ENCODE data around the gene ANKRD55.
"Not testable (repeated sequence)": the region's sequence is repeated elsewhere in the genome, so short reads cannot be mapped to it uniquely, and the experiment has no call there.

ANKRD55 gene

DNA sequence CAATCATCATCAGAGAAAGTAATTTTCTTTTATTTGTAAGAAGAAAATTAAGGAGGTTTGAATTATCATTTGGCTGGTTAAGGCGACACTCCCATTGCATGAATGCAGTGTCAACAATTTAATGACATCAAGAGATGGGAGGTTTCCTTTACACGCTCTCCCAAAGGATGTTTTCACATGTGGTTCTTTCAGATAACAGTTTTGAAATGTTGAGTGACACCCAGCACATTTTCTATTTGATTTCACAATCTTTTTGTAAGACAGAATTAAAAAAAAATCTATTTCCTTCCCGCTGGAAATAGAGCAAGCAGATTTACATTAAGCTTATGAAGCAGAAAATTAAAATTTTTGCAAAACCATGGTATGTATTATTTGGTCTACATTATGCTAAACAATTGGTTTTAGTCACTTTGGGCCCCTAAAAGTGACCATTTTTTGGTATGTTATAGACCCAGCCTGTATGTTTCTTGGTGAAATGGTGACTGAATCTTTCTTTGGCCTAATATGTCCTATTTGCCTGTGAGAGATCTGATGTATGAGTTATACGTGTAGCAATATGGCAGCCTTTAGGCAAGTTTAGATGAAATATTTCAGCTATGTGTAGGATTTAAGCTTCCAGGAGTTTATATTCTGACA lies 18.9 kb upstream of the ANKRD55 start:
- no peak for DNase-seq

DNA sequence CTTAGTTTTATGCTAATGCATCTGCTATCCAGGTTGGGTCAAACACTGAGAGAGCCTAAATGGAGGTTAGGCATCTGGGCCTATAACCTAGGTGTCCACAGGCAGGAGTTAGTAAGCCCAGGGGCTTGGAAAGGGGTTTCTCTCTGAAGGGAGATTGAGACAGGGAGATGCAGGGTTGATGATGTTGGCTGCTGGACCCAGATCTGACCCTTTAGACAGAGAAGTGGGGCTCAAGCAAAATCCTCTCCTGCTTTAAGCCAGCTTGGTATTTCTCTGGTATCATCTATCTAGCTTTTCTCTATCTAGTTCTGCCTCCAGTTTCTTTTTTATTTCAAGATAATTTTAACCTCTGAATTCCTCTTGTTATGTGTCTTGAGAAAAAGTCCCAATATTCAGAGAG lies 18.3 kb upstream of the ANKRD55 start:
- no peak for DNase-seq

DNA sequence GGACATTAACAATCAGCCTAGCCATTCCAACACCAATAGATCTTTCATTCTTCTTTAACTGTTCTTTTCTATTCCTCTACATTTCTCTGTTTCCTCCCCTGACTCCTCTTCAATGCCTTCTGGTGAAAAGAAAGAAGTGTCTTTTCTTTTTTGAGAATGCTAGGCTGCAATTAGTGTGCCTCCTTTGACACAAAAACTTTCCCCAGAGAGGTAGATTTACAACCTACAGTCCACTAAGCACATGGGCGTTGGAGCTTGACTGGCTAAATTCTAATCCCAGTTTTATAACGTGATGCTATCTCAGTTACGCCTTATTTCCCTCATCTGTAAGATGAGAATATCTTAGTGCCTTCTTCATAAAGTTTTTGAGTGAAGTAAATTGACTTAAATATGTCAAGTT lies 16.9 kb upstream of the ANKRD55 start:
- DNase-seq: no peak

DNA sequence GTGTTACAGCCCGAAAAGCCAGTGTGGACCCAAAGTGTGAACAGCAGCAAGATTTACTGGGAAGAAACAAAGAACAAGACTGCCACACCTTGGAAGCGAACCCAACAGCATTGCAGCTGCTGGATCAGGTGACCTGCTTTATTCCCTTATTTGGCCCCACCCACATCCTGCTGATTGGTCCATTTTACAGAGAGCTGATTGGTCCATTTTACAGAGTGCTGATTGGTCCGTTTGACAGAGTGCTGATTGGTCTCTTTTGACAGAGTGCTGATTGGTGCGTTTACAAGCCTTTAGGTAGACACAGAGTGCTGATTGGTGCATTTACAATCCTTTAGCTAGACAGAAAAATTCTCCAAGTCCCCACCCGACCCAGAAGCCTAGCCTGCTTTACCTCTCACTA lies 16.0 kb upstream of the ANKRD55 start:
- DNase-seq: not testable (repeated sequence)

DNA sequence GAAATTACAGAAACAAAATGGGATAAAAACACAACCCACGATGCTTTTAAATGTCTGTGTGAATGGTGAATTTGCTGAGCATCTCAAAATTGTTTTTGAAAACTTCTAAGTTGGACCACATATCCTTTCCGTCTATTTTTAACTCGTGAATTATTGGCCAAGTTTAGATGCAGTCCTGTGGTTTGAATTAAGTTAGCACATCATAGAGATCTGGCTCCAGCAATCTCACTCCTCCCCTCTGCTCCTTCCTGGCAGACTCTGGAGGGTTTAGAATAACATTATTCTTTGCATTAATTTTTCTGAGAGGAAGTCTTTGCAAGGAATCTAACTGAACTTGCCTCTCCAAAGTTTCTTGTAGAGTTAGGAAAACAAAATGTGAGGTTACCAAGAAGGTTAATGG lies 14.5 kb upstream of the ANKRD55 start:
- no peak for DNase-seq

DNA sequence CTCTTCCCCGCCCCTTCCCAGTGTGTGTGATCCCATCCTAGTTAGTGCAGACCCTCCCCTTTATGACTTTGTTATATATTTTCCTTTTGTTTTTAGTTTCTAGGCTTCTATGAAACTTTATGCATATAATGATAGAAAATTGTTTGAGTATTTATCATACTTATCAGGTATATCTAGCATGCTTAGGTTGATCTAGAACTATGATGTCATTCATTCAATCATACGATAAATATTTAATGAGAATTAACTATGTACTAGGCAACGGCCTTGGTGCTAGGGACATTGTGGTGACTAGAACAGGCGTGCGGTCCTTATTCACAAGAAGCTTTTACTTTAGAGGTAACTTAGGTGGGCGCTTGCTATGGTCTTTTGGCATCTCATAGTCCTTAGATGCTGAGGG lies 13.6 kb upstream of the ANKRD55 start:
- no peak for DNase-seq

DNA sequence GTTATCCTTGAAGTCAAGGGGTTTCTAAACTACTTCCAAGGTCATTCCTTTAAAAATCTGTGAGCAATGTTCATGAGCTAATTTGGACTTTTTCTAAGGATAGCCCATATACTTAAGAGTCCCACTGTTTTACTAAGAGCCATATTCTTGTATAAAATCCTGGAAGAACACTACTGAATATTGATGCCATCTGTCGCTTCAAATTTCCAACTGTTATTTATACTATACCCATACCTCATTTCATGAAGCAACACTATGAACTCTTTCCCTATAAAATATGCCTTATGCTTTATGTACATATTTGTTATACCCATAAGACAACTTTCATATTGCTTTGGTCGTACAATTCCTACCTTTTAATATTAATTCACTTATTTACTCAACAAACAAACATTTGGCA lies 12.4 kb upstream of the ANKRD55 start:
- DNase-seq: no peak

DNA sequence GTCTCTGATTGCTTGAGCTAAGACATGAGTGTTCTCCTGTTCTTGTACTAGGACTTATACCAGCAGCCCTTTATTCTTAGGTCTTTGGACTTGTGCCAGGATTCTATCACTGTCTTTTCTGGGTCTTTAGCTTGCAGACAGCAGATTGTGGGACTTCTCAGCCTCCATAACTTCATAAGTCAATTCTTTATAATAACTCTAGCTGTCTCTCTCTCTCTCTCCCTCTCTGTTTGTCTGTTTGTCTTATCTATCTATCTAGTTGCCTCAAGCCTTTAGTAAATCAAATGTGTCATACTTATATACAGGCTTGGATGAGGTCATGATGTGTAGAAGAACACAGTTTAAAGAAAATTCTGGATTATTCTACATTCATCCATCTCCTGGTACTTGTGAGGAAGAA lies 11.5 kb upstream of the ANKRD55 start:
- DNase-seq: no peak

DNA sequence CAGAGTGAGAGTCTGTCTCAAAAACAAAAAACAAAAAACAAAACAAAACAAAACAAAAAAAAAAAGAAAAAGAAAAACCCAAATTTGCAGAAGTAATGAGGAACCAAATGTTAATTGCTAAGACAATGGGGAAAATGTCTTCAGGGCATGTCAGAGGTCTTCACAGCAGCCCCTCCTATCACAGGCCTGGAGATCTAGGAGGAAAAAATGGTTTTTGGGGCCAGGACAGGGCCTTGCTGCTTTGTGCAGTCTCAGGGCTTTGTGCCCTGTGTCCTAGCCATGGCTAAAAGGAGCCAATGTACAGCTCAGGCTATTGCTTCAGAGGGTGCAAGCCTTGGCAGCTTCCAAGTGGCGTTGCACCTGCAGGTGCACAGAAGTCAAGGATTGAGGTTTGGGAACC lies 9.1 kb upstream of the ANKRD55 start:
- DNase-seq: not testable (repeated sequence)

DNA sequence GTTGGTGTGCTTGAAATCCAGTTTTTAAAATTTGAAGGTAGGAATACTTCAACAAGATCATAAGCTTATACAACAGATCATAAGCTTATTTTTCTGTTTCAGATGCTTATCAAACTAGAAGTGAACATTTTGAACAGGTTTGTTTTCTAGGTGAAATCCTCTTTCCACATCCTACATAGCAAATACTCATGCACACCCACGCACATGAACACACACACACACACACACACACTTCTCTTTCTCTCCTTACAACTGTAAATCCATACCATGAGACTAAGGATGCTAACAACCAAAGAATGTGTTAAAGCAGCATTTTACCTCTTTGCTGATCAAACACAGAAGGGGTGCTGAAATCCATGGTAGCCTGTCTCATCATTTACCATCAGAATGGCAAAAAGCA lies 592 bp downstream of the ANKRD55 start:
- no peak for DNase-seq

DNA sequence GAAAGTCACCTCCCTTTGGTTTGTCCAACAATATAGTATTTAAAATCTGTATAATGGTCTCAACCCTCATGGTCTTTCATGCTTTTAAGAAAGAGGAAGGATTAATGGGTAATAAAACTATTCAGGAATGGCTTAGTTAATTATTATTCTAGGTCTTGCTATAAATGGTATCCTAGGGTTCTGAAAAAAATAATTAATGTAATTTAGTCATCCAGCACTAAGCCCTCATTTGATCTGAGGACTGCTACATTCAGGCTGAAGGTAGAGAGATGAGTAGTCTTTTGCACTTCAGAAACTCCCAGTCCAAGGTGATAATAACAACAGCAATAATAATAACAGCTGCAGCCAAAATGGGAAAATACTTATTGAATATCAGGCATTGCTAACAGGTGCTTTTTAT lies 2.6 kb downstream of the ANKRD55 start:
- DNase-seq: no peak

DNA sequence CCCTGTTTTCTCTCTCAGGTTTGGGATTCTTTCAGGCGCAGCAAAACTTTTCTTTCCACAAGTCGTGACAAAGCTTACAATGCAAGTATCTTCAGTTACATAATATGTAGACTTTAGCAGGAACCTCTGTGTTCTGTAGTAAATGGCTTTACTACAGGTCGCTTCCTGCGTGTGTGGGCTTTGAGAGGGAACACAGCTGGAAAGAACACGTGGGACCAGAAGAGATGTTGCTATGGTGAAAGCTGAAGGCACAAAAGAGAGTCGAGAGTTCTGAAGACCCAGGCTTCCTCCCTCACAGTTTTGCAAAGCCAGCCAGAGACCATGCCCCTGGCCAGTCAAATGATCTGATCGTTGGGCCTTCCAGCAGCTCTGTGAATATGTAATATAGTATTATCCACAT lies 4.0 kb downstream of the ANKRD55 start:
- DNase-seq: no peak

DNA sequence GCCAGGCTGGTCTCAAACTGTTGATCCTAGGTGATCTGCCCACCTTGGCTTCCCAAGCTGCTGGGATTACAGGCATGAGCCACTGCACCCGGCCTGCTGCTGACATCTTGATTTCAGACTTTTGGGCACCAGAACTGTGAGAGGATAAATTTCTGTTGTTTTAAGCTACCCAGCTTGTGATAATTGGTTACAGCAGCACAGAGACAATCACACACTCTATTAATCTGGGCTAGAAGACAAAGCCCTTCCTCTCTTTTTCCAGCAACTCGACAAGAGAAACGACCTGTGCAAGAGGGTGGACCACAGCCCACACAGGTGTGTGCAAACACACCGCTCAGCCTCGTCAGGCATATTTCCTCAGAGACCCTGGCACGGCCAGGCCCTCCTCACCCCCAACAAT lies 4.5 kb downstream of the ANKRD55 start:
- no peak for DNase-seq

DNA sequence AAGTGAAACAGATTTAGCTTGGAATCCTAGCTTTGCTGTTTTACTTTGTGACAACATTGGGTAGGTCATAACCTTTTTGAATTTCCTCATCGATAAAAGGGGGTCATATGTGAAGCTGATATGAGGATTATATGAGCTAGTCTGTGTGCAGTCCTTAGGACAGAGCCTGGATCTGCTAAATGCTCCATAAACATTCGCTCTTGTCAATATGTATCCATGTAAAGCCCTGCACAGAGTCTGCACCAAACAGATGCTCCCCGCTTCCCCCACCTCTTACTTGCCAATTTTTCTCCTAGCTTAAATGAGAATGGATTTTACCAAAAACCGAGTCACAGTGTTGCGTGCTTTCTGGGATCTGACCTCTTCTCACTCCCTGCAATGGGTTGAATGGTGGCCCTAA lies 5.4 kb downstream of the ANKRD55 start:
- no peak for DNase-seq

DNA sequence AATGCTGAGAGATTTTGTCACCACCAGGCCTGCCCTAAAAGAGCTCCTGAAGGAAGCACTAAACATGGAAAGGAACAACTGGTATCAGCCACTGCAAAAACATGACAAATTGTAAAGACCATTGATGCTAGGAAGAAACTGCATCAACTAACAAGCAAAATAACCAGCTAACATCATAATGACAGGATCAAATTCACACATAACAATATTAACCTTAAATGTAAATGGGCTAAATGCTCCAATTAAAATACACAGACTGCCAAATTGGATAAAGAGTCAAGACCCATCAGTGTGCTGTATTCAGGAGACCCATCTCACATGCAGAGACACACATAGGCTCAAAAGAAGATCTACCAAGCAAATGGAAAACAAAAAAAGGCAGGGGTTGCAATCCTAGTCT lies 9.8 kb downstream of the ANKRD55 start:
- DNase-seq: not testable (repeated sequence)

DNA sequence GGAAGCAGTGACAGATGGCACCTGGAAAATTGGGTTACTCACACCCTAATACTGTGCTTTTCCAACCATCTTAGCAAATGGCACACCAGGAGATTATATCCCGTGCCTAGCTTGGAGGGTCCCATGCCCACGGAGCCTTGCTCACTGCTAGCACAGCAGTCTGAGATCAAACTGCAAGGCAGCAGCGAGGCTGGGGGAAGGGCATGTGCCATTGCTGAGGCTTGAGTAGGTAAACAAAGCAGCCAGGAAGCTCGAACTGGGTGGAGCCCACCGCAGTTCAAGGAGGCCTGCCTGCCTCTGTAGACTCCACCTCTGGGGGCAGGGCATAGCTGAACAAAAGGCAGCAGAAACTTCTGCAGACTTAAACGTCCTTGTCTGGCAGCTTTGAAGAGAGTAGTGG lies 11.5 kb downstream of the ANKRD55 start:
- not testable (repeated sequence) for DNase-seq

DNA sequence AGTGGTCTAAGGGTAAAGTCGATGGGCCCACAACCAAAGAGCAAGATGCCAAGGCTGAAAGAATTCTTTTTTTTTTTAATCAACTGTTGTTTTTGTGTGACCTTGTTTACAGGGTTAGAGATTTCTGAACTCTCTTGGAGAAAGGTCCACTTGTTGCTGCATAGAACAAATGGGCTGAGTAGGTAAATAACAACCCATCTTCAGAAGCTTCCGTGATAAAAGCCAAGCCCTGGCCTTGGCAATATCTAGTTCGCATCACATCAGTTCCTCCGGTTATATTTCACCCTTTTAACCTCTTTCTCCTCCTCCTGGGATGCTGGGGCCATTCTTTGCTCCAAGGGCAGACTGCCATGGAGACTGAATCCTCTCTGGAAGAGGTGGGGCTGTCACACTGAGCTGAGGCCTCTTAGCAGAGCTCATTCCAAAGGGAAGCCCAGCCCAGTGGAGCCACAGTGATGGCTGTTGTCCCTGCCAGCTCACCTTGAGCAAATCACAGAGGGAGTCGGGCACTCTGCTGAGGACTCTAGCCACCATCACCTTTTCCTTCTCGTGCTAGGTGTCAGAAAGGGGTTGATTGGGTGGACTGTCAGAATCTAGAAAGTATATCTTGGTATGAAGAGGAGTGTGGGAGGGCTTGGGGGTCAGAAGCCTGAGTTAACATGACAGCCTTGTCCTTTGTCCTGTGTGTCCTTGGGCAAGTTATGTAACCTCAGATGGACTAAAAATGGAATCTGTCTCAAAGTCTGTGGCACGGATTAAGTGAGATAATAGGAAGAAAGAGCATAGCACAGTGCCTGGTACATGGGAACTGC lies 17.9 kb downstream of the ANKRD55 start:
- no peak for DNase-seq

DNA sequence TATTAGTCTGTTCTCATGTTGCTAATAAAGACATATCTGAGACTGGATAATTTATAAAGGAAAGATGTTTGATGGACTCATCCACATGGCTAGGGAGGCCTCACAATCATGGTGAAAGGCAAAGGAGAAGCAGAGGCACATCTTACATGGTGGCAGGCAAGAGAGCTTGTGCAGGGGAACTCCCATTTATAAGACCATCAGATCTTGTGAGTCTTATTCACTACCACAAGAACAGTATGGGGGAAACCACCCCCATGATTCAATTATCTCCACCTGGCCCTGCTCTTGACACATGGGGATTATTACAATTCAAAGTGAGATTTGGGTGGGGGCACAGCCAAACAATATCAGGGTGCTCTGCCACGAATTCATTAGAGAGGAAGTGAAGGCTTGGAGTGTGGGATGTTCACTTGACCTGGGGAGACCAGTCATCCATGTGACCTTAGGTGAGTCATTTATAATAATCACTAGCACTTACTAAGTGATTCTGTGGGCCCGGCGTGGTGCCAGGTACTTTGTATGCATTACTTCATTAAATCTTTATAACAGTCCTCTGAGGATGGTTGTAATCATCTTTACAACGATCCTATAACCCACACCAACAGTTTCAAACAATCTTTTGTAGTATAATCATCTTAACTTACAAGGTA lies 19.1 kb downstream of the ANKRD55 start:
- DNase-seq: not testable (repeated sequence)

DNA sequence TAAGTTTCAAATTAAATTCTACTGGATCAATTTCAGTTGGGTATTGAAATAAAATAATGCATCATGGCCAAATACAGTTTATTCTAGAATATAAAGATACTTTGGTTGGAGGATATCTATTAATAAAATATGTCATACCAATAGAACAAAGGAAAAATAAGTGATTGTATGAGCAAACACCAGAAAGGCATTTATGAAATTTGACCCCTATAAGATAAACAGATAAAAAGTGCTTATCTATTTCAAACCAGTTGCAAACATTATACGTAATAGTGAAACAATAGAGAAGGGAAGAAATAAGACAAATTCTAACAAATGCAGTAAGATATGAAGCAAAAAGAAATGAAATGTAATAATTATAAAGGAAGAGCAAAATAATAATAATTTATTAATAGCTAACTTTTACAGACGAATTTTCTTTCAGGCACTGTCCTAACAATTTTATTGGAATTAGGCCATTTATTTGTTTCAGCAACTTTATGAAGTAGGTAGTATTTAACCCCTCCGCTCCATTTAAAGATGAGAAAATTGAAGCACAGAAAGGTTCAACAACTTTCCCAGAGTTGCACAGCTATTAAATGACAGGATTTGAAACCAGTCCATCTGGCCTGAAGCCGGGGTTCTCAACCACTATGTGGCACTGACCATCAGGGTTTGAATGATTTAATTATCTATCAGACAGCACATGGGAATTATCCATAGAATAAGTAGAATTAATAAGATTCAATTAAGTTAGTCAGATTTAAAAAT lies 20.8 kb downstream of the ANKRD55 start:
- no peak for DNase-seq

DNA sequence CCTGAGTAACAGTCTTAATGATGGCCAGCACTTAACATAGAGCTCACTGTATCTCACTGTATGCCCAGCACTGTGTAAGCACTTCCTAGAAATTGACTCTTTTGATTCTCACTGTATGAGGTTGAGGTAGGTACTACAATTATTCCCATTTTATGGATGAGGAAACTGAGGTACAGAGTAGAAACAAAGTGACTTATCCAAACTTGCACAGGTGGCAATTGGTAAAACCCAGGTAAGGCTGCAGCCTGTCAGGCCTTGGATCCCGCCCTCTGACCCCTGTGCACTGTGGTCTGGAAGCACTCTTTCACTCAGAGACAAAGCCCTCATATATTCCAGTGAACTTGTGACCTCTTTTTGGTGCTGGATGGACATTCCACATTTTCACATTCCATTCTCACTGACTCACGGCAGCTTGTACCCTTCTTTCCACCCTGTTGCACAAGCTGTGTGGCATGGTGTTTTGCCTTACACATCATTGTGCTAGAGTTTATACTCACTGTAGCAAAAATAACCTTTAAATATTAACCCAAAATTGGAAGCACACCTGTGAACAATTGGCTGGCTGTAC lies 21.7 kb downstream of the ANKRD55 start:
- DNase-seq: no peak

DNA sequence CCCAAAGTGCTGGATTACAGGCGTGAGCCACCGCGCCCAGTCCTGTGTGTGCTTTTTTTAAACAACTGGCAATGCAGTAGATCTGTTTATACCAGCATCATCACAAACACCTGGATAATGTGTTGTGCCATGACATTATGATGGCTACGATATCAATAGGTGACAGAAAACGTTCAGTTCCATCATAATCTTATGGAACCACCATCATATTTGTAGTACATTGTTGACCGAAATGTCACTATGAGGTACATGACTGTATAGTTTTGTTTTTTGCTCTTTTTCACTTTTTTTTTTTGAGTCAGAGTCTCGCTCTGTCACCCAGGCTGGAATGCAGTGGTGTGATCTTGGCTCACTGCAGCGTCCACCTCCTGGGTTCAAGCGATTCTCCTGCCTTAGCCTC lies 24.4 kb downstream of the ANKRD55 start:
- no peak for DNase-seq

DNA sequence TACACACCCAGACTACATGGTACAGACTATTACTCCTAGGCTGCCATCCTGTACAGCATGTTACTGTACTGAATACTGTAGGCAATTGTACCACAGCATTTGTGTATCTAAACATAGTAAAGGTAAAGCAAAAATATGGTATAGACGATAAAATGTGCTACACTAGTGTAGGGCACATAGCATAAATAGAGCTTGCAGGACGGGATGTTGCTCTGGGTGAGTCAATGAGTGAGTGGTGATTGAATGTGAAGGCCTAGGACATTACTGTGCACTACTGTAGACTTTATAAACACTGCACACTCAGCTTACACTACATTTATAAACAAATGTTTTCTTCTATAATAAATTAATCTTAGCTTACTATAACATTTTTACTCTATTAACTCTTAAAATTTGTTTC lies 25.6 kb downstream of the ANKRD55 start:
- no peak for DNase-seq
